GM20000 (cell line): Measurements from ENCODE around the gene WNT3.

Experiments
- DNase-seq: peaks from one replicate; pipeline ENCODE4 v3.0.0; 2012; ENCODE audit warnings: low spot score
- CTCF ChIP-seq: IDR thresholded peaks from 2 replicates; pipeline ENCODE4 v1.5.1; 2012; ENCODE audit warnings: mild to moderate bottlenecking, control low read depth; ENCODE audit errors: extremely low read depth, missing control alignments

Gene WNT3

GRCh38 chr17:46736100-46736499 lies 82.4 kb downstream of the WNT3 start:
- no peak for TF ChIP-seq CTCF
- no peak for DNase-seq

- DNase-seq = no peak
- no peak for TF ChIP-seq CTCF
These were observed 84.5 kb downstream of the WNT3 start for GRCh38 chr17:46733837-46734475.

- DNase-seq = no peak
- no peak for TF ChIP-seq CTCF
These were observed 85.6 kb downstream of the WNT3 start for GRCh38 chr17:46732754-46733398.

GRCh38 chr17:46732160-46732559 lies 86.3 kb downstream of the WNT3 start:
- TF ChIP-seq CTCF = no peak
- DNase-seq = no peak

GRCh38 chr17:46730679-46731078 lies 87.8 kb downstream of the WNT3 start:
- no peak for TF ChIP-seq CTCF
- DNase-seq = no peak

- no peak for TF ChIP-seq CTCF
- no peak for DNase-seq
These were observed 88.5 kb downstream of the WNT3 start for GRCh38 chr17:46730026-46730425.

GRCh38 chr17:46727572-46728348 lies 90.7 kb downstream of the WNT3 start:
- DNase-seq = no peak
- no peak for TF ChIP-seq CTCF
